ENCODE measurements around the gene KRT7. TPM values are rescaled to one million over a fixed set of nuclear protein-coding genes. Genes with fewer than 3 reads are reported as not detected.

The KRT7 gene
- total RNA-seq, 4 donors from 2014 or later: 0.47 to 78.7 (median 4.3) TPM

- Histone ChIP-seq H3K36me3 (no peaks in the 10 kb centered on the region), H3K27me3 (peaks cover 56% of the 10 kb centered on the region), H3K27ac (no peak overlapping the region), H3K4me3 (no peak overlapping the region), H3K9me3 (no peaks in the 10 kb centered on the region), H3K4me1 (peaks cover 0 to 27% (median 6%) of the 10 kb centered on the region in 3 donors)
- TF ChIP-seq POLR2AphosphoS5 (IDR thresholded peaks at IDR 0.05) (no peak), POLR2A (IDR thresholded peaks at IDR 0.05) (no peak), CTCF (IDR thresholded peaks at IDR 0.05) (no peak), EP300 (IDR thresholded peaks at IDR 0.05) (no peak)
- 91 to 97% methylated on average over 7 to 11 of the region's 11 CpGs for WGBS, 2 donors (ENCODE audit: low coverage in 1 of 2)
- no peak for ATAC-seq
Measured at GRCh38 chr12:52252728-52253343, 19.8 kb downstream of the KRT7 start.

GRCh38 chr12:52253391-52254179 lies 20.5 kb downstream of the KRT7 start:
- Histone ChIP-seq H3K27ac (no peak overlapping the region), H3K9me3 (no peaks in the 10 kb centered on the region), H3K27me3 (peaks cover 63% of the 10 kb centered on the region), H3K36me3 (no peaks in the 10 kb centered on the region), H3K4me3 (no peak overlapping the region), H3K4me1 (peaks cover 0 to 26% (median 8%) of the 10 kb centered on the region in 3 donors)
- TF ChIP-seq EP300 (IDR thresholded peaks at IDR 0.05) (no peak), POLR2A (IDR thresholded peaks at IDR 0.05) (no peak), POLR2AphosphoS5 (IDR thresholded peaks at IDR 0.05) (no peak), CTCF (IDR thresholded peaks at IDR 0.05) (no peak)
- 90% methylated on average over 2 of the region's 14 CpGs; no CpG with 5 or more reads in 1 of the 2 donors for WGBS, 2 donors (ENCODE audit: low coverage in 1 of 2)
- no peak for ATAC-seq

GRCh38 chr12:52254180-52254964 lies 21.3 kb downstream of the KRT7 start:
- TF ChIP-seq CTCF (IDR thresholded peaks at IDR 0.05) (no peak), EP300 (IDR thresholded peaks at IDR 0.05) (no peak), POLR2A (IDR thresholded peaks at IDR 0.05) (no peak), POLR2AphosphoS5 (IDR thresholded peaks at IDR 0.05) (no peak)
- Histone ChIP-seq H3K4me3 (no peak overlapping the region), H3K36me3 (no peaks in the 10 kb centered on the region), H3K9me3 (no peaks in the 10 kb centered on the region), H3K27ac (no peak overlapping the region), H3K27me3 (peaks cover 62% of the 10 kb centered on the region), H3K4me1 (peaks cover 0 to 20% (median 7%) of the 10 kb centered on the region in 3 donors)
- no peak for ATAC-seq
- 79 to 100% methylated on average over 1 to 3 of the region's 10 CpGs for WGBS, 2 donors (ENCODE audit: low coverage in 1 of 2)

- no peaks in the 10 kb centered on the region for H3K36me3 ChIP-seq
- TF ChIP-seq CTCF (IDR thresholded peaks at IDR 0.05): no peak
- no peak for TF ChIP-seq POLR2A (IDR thresholded peaks at IDR 0.05)
- no peak for TF ChIP-seq EP300 (IDR thresholded peaks at IDR 0.05)
- no peak overlapping the region for H3K4me3 ChIP-seq
- 73 to 92% methylated on average over 3 to 5 of the region's 7 CpGs for WGBS, 2 donors (ENCODE audit: low coverage in 1 of 2)
- H3K4me1 ChIP-seq: peaks cover 0 to 12% (median 7%) of the 10 kb centered on the region in 3 donors
- H3K27ac ChIP-seq: no peak overlapping the region
- peaks cover 54% of the 10 kb centered on the region for H3K27me3 ChIP-seq
- H3K9me3 ChIP-seq: no peaks in the 10 kb centered on the region
- ATAC-seq: no peak
Measured at GRCh38 chr12:52254965-52255751, 22.1 kb downstream of the KRT7 start.

Measured in gastroesophageal sphincter (tissue), 4 donors.